K562 (cell line): ENCODE measurements around the gene MBP. TPM values are rescaled to one million over a fixed set of nuclear protein-coding genes. Genes with fewer than 3 reads are reported as not detected.

Source experiments
- ARID2 ChIP-seq: fragments of 450-650 bp; IDR thresholded peaks from 2 replicates; pipeline ENCODE4 v1.6.1; 2017; ENCODE audit warnings: antibody characterized with exemption, mild to moderate bottlenecking
- ARNT ChIP-seq, 2 experiments: fragments of 450-650 bp; IDR thresholded peaks; 2 replicates each; pipeline ENCODE4 v1.6.1; 2016; ENCODE audit warnings: mild to moderate bottlenecking in 1 of 2
- DNMT1 ChIP-seq: fragments of 450-650 bp; IDR thresholded peaks from 2 replicates; pipeline ENCODE4 v1.6.1; 2016; ENCODE audit warnings: antibody characterized with exemption, mild to moderate bottlenecking
- HDAC3 ChIP-seq: fragments of 450-650 bp; IDR thresholded peaks from 2 replicates; pipeline ENCODE4 v1.6.1; 2018; ENCODE audit warnings: borderline replicate concordance, mild to moderate bottlenecking, moderate library complexity; ENCODE audit not compliant: partially characterized antibody
- HSF4 ChIP-seq: fragments of 250-450 bp; sonication (Bioruptor Pico); IDR thresholded peaks from 2 replicates; pipeline ENCODE4 v2.1.2; 2022; ENCODE audit warnings: mild to moderate bottlenecking, moderate library complexity, borderline replicate concordance
- IRF2 ChIP-seq: sonication (generic); formaldehyde crosslinking; IDR thresholded peaks from 2 replicates; pipeline ENCODE4 v1.8.1; 2022; ENCODE audit warnings: mild to moderate bottlenecking, missing genetic modification reagents
- KLF13 ChIP-seq: fragments of 450-650 bp; IDR thresholded peaks from 2 replicates; pipeline ENCODE4 v1.6.1; 2016; ENCODE audit warnings: missing genetic modification characterization, low read depth, mild to moderate bottlenecking, missing compliant biosample characterization, moderate library complexity, borderline replicate concordance
- L3MBTL2 ChIP-seq: fragments of 450-650 bp; IDR thresholded peaks from 2 replicates; pipeline ENCODE4 v1.6.1; 2016; ENCODE audit warnings: mild to moderate bottlenecking, moderate library complexity
- OTX1 ChIP-seq: fragments of 450-650 bp; formaldehyde crosslinking; IDR thresholded peaks from 2 replicates; pipeline ENCODE4 v1.4.0; 2022; ENCODE audit warnings: mild to moderate bottlenecking
- RBM22 ChIP-seq: fragments of 200-400 bp; formaldehyde crosslinking; IDR thresholded peaks from 2 replicates; pipeline ENCODE4 v1.6.1; 2018; ENCODE audit warnings: low read length, low read depth; ENCODE audit not compliant: poor library complexity, severe bottlenecking
- TBL1XR1 ChIP-seq, 2 experiments: IDR thresholded peaks; 2 replicates each; pipeline ENCODE4 v1.6.1; 2012; ENCODE audit warnings: improper control_type of control experiment in 2 of 2, low read length in 2 of 2, mild to moderate bottlenecking in 1 of 2
- polyA plus RNA-seq, 8 experiments: library from polyadenylated mRNA; depleted of rRNA in 4 of 8; stranded (reverse) in 5 of 8; unstranded in 3 of 8; fragments of >200 nt; fragmentation: Nextera tagmentation in 2 of 8; fragmentation: Illumina TruSeq in 1 of 8; extraction: Ambion mirVana in 2 of 8; extraction: Trizol in 1 of 8; gene quantifications; 2 replicates each; pipeline versions ENCODE4 v1.2.1 to v1.2.3, GENCODE V29; 2011 to 2014; ENCODE audit warnings: inconsistent platforms in 1 of 8, missing spikeins in 1 of 8
- total RNA-seq, 7 experiments: library from RNA; depleted of rRNA in 6 of 7; stranded (reverse); fragments of >200 nt in 6 of 7; fragmentation: Illumina TruSeq in 2 of 7; extraction: Trizol in 2 of 7; gene quantifications; 2 replicates each; pipeline versions ENCODE4 v1.2.1 to v1.2.3, GENCODE V29; 2011 to 2021; ENCODE audit warnings: low replicate concordance in 1 of 7
- TF ChIP-seq, protein P1 (sequence below): fragments of 250-450 bp; sonication (Bioruptor Pico); IDR thresholded peaks from 2 replicates; pipeline ENCODE4 v1.4.0; 2020; ENCODE audit warnings: mild to moderate bottlenecking, moderate library complexity, borderline replicate concordance
- TF ChIP-seq, protein P2 (sequence below), 2 experiments: IDR thresholded peaks; 2 replicates each; pipeline ENCODE4 v1.6.1; 2012; ENCODE audit warnings: improper control_type of control experiment in 2 of 2, low read depth in 2 of 2, low read length in 2 of 2, borderline replicate concordance in 1 of 2
- TF ChIP-seq, protein P3 (sequence below): fragments of 250-450 bp; sonication (Bioruptor Pico); IDR thresholded peaks from 2 replicates; pipeline ENCODE4 v1.4.0; 2020; ENCODE audit warnings: mild to moderate bottlenecking, moderate library complexity

MBP gene
- total and polyA plus RNA-seq, 9 of the 15 experiments (the other 6 are each of a cell fraction or from before 2014, with no cell fraction given), result 0.09 TPM; not detected in 8

DNA sequence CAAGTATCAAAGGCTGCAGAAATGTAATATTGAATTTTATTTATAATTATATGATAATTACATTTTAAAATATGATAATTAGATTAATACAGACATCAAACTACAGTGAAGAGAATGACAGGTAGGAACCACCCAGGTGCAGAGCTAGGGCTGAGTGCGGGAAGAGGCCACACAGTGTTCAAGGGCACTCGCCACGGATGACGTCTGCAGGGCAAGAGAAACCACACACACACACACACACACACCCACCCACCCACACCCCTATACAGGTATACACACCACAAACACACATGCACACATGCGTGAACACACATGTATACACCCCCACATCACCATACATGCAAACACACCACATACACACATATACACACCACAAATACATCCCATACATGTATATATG is 41.2 kb downstream of the MBP start (continued):
- TF ChIP-seq ARID2 (no peak), RBM22 (no peak), KLF13 (no peak), OTX1 (CRISPR knock-in tag) (no peak), L3MBTL2 (no peak), ARNT (IDR thresholded peaks at IDR 0.05) (no peak), TBL1XR1 (IDR thresholded peaks at IDR 0.05; ENCODE audit: low read length in 2 of 2) (no peak), DNMT1 (no peak), HDAC3 (no peak), IRF2 (CRISPR knock-in tag) (no peak), HSF4 (CRISPR knock-in tag) (no peak)
- TF ChIP-seq, protein P1, sequence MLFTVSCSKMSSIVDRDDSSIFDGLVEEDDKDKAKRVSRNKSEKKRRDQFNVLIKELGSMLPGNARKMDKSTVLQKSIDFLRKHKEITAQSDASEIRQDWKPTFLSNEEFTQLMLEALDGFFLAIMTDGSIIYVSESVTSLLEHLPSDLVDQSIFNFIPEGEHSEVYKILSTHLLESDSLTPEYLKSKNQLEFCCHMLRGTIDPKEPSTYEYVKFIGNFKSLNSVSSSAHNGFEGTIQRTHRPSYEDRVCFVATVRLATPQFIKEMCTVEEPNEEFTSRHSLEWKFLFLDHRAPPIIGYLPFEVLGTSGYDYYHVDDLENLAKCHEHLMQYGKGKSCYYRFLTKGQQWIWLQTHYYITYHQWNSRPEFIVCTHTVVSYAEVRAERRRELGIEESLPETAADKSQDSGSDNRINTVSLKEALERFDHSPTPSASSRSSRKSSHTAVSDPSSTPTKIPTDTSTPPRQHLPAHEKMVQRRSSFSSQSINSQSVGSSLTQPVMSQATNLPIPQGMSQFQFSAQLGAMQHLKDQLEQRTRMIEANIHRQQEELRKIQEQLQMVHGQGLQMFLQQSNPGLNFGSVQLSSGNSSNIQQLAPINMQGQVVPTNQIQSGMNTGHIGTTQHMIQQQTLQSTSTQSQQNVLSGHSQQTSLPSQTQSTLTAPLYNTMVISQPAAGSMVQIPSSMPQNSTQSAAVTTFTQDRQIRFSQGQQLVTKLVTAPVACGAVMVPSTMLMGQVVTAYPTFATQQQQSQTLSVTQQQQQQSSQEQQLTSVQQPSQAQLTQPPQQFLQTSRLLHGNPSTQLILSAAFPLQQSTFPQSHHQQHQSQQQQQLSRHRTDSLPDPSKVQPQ (CRISPR knock-in tag), result no peak
- TF ChIP-seq, protein P2, sequence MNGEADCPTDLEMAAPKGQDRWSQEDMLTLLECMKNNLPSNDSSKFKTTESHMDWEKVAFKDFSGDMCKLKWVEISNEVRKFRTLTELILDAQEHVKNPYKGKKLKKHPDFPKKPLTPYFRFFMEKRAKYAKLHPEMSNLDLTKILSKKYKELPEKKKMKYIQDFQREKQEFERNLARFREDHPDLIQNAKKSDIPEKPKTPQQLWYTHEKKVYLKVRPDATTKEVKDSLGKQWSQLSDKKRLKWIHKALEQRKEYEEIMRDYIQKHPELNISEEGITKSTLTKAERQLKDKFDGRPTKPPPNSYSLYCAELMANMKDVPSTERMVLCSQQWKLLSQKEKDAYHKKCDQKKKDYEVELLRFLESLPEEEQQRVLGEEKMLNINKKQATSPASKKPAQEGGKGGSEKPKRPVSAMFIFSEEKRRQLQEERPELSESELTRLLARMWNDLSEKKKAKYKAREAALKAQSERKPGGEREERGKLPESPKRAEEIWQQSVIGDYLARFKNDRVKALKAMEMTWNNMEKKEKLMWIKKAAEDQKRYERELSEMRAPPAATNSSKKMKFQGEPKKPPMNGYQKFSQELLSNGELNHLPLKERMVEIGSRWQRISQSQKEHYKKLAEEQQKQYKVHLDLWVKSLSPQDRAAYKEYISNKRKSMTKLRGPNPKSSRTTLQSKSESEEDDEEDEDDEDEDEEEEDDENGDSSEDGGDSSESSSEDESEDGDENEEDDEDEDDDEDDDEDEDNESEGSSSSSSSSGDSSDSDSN (IDR thresholded peaks at IDR 0.05; ENCODE audit: borderline replicate concordance in 1 of 2, low read depth in 2 of 2, low read length in 2 of 2), result no peak
- TF ChIP-seq, protein P3, sequence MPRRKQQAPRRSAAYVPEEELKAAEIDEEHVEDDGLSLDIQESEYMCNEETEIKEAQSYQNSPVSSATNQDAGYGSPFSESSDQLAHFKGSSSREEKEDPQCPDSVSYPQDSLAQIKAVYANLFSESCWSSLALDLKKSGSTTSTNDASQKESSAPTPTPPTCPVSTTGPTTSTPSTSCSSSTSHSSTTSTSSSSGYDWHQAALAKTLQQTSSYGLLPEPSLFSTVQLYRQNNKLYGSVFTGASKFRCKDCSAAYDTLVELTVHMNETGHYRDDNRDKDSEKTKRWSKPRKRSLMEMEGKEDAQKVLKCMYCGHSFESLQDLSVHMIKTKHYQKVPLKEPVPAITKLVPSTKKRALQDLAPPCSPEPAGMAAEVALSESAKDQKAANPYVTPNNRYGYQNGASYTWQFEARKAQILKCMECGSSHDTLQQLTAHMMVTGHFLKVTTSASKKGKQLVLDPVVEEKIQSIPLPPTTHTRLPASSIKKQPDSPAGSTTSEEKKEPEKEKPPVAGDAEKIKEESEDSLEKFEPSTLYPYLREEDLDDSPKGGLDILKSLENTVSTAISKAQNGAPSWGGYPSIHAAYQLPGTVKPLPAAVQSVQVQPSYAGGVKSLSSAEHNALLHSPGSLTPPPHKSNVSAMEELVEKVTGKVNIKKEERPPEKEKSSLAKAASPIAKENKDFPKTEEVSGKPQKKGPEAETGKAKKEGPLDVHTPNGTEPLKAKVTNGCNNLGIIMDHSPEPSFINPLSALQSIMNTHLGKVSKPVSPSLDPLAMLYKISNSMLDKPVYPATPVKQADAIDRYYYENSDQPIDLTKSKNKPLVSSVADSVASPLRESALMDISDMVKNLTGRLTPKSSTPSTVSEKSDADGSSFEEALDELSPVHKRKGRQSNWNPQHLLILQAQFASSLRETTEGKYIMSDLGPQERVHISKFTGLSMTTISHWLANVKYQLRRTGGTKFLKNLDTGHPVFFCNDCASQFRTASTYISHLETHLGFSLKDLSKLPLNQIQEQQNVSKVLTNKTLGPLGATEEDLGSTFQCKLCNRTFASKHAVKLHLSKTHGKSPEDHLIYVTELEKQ (CRISPR knock-in tag), result no peak
